Activated T-helper 1 cell treated with anti-CD3 and anti-CD28 coated beads, Interleukin-2, amount 50 U/mL, for 16 hours (primary cell): ENCODE data around the gene ASCC3.

ENCODE experiments used
- DNase-seq, 2 donors: peaks; one replicate each; pipeline ENCODE4 v3.0.0-alpha.2; 2020; ENCODE audit warnings: low read depth in 1 of 2, low spot score in 1 of 2

Gene ASCC3

GRCh38 chr6:100593522-100593921 is 287.6 kb downstream of the ASCC3 start:
- DNase-seq, result no peak

GRCh38 chr6:100592929-100593328 is 288.2 kb downstream of the ASCC3 start:
- DNase-seq, result no peak

GRCh38 chr6:100577425-100577824 is 303.7 kb downstream of the ASCC3 start:
- no peak for DNase-seq

GRCh38 chr6:100575921-100576320 is 305.2 kb downstream of the ASCC3 start:
- DNase-seq, result no peak

GRCh38 chr6:100574836-100575235 is 306.3 kb downstream of the ASCC3 start:
- no peak for DNase-seq

GRCh38 chr6:100573166-100573565 is 308.0 kb downstream of the ASCC3 start:
- DNase-seq, result no peak

GRCh38 chr6:100568255-100568654 is 312.9 kb downstream of the ASCC3 start:
- DNase-seq, result no peak

GRCh38 chr6:100566563-100566962 is 314.6 kb downstream of the ASCC3 start:
- no peak for DNase-seq

GRCh38 chr6:100565439-100566104 is 315.6 kb downstream of the ASCC3 start:
- no peak for DNase-seq

- no peak for DNase-seq
Measured at GRCh38 chr6:100559859-100560258, 321.3 kb downstream of the ASCC3 start.

GRCh38 chr6:100554228-100554627 is 326.9 kb downstream of the ASCC3 start:
- no peak for DNase-seq

GRCh38 chr6:100553243-100553642 is 327.9 kb downstream of the ASCC3 start:
- DNase-seq, result no peak

- no peak for DNase-seq
Measured at GRCh38 chr6:100549406-100550167, 331.5 kb downstream of the ASCC3 start.

- DNase-seq, result no peak
Measured at GRCh38 chr6:100538086-100538485, 343.0 kb downstream of the ASCC3 start.

- no peak for DNase-seq
Measured at GRCh38 chr6:100518588-100518987, 362.5 kb downstream of the ASCC3 start.

- no peak for DNase-seq
Measured at GRCh38 chr6:100517633-100518032, 363.5 kb downstream of the ASCC3 start.

GRCh38 chr6:100517106-100517505 is 364.0 kb downstream of the ASCC3 start:
- DNase-seq, result no peak

GRCh38 chr6:100514660-100515059 is 366.5 kb downstream of the ASCC3 start:
- DNase-seq, result no peak

- DNase-seq, result no peak
Measured at GRCh38 chr6:100512203-100512862, 368.8 kb downstream of the ASCC3 start.

GRCh38 chr6:100509101-100509500 is 372.0 kb downstream of the ASCC3 start:
- DNase-seq, result no peak

- no peak for DNase-seq
Measured at GRCh38 chr6:100506651-100507050, 374.5 kb downstream of the ASCC3 start.
